Measurements from ENCODE around the gene SIRPG.

GRCh38 chr20:1684872-1685271 lies 27.3 kb upstream of the SIRPG start:
- TF ChIP-seq, protein P1, sequence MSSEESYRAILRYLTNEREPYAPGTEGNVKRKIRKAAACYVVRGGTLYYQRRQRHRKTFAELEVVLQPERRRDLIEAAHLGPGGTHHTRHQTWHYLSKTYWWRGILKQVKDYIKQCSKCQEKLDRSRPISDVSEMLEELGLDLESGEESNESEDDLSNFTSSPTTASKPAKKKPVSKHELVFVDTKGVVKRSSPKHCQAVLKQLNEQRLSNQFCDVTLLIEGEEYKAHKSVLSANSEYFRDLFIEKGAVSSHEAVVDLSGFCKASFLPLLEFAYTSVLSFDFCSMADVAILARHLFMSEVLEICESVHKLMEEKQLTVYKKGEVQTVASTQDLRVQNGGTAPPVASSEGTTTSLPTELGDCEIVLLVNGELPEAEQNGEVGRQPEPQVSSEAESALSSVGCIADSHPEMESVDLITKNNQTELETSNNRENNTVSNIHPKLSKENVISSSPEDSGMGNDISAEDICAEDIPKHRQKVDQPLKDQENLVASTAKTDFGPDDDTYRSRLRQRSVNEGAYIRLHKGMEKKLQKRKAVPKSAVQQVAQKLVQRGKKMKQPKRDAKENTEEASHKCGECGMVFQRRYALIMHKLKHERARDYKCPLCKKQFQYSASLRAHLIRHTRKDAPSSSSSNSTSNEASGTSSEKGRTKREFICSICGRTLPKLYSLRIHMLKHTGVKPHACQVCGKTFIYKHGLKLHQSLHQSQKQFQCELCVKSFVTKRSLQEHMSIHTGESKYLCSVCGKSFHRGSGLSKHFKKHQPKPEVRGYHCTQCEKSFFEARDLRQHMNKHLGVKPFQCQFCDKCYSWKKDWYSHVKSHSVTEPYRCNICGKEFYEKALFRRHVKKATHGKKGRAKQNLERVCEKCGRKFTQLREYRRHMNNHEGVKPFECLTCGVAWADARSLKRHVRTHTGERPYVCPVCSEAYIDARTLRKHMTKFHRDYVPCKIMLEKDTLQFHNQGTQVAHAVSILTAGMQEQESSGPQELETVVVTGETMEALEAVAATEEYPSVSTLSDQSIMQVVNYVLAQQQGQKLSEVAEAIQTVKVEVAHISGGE (tag by site-specific recombination; conservative IDR thresholded peaks at IDR 0.05; ENCODE audit: low read depth): no peak
- no peak for TF ChIP-seq ZNF529 (tag by site-specific recombination; IDR thresholded peaks at IDR 0.05; ENCODE audit: insufficient replicate concordance)
- TF ChIP-seq ZNF555 (tag by site-specific recombination; conservative IDR thresholded peaks at IDR 0.05): no peak
- TF ChIP-seq BCL11A (tag by site-specific recombination; IDR thresholded peaks at IDR 0.05; ENCODE audit: low read depth): no peak
- TF ChIP-seq REST (tag by site-specific recombination; IDR thresholded peaks at IDR 0.05): no peak
- TF ChIP-seq, protein P2, sequence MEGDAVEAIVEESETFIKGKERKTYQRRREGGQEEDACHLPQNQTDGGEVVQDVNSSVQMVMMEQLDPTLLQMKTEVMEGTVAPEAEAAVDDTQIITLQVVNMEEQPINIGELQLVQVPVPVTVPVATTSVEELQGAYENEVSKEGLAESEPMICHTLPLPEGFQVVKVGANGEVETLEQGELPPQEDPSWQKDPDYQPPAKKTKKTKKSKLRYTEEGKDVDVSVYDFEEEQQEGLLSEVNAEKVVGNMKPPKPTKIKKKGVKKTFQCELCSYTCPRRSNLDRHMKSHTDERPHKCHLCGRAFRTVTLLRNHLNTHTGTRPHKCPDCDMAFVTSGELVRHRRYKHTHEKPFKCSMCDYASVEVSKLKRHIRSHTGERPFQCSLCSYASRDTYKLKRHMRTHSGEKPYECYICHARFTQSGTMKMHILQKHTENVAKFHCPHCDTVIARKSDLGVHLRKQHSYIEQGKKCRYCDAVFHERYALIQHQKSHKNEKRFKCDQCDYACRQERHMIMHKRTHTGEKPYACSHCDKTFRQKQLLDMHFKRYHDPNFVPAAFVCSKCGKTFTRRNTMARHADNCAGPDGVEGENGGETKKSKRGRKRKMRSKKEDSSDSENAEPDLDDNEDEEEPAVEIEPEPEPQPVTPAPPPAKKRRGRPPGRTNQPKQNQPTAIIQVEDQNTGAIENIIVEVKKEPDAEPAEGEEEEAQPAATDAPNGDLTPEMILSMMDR (tag by site-specific recombination; IDR thresholded peaks at IDR 0.05): no peak
- no peak for TF ChIP-seq ZBTB20 (tag by site-specific recombination; IDR thresholded peaks at IDR 0.05)
- no peak for TF ChIP-seq KLF9 (tag by site-specific recombination; IDR thresholded peaks at IDR 0.05; ENCODE audit: low read depth)
- TF ChIP-seq ZNF266 (tag by site-specific recombination; IDR thresholded peaks at IDR 0.05; ENCODE audit: low read depth): no peak
- TF ChIP-seq, protein P3, sequence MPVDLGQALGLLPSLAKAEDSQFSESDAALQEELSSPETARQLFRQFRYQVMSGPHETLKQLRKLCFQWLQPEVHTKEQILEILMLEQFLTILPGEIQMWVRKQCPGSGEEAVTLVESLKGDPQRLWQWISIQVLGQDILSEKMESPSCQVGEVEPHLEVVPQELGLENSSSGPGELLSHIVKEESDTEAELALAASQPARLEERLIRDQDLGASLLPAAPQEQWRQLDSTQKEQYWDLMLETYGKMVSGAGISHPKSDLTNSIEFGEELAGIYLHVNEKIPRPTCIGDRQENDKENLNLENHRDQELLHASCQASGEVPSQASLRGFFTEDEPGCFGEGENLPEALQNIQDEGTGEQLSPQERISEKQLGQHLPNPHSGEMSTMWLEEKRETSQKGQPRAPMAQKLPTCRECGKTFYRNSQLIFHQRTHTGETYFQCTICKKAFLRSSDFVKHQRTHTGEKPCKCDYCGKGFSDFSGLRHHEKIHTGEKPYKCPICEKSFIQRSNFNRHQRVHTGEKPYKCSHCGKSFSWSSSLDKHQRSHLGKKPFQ (tag by site-specific recombination; IDR thresholded peaks at IDR 0.05): no peak
- no peak for TF ChIP-seq KLF17 (tag by site-specific recombination; IDR thresholded peaks at IDR 0.05)
- no peak for TF ChIP-seq ZNF654 (tag by site-specific recombination; IDR thresholded peaks at IDR 0.05; ENCODE audit: low read depth)
- TF ChIP-seq SP2 (tag by site-specific recombination; IDR thresholded peaks at IDR 0.05): no peak
